ENCODE results near the gene CNPPD1. TPM values are rescaled to one million over a fixed set of nuclear protein-coding genes. Genes with fewer than 3 reads are reported as not detected.

CNPPD1 gene
- polyA plus RNA-seq, 10 donors = 28.3 to 37.9 (median 34.8) TPM

DNA sequence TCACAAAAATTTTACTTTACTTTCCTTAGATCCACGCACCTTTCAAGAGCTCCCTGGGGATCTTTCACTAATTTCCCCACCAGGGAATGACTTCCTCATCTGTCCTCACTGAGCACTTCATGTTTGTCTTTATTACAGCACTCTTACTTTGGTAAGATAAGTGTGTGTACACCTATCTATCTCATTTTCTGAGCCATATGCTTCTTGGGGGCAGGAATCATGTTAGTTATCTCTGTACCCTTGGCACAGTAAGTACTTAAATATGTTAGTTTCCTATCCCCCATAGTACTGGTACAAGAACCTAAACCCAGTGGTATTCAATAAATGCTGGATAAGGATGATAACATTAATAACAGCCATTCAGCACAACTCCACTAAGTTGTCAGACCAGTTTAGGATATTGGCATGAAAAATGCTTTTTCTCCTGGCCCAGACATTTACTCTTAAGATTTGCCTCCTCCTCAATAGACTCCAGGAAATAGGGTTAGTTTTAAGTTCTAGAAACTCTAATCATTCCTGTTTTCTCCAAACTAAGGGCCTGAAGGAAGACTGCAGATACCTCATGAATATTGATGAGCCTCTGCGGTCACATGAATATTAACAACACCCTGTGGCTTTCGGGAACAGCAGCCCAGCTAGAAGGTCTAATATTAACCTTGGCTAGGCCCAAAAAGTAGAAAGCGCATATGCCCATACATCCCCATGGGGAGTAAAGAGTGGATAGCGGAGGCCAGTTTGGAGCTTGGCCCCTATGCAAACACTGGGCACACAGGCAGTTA lies 54.3 kb downstream of the CNPPD1 start:
- DNase-seq = no peak

Other genes with a start within 250 kb of the CNPPD1 start
- under 1 TPM in 2 of 10 donors, not detected in 8; 0.07 to 0.12 TPM for gene CDK5R2, start 217.3 kb downstream of the CNPPD1 start, polyA plus RNA-seq (ENCODE audit: insufficient read length in 10 of 10)
- under 1 TPM in 5 of 10 donors, not detected in 5; 0.07 to 0.48 (median 0.22) TPM for gene FEV, start 191.7 kb downstream of the CNPPD1 start, polyA plus RNA-seq (ENCODE audit: insufficient read length in 10 of 10)
- not detected for gene CRYBA2, start 183.5 kb downstream of the CNPPD1 start, polyA plus RNA-seq (ENCODE audit: insufficient read length in 10 of 10)
- not detected for gene CFAP65, start 135.4 kb downstream of the CNPPD1 start, polyA plus RNA-seq (ENCODE audit: insufficient read length in 10 of 10)
- gene IHH, start 116.0 kb downstream of the CNPPD1 start, polyA plus RNA-seq (ENCODE audit: insufficient read length in 10 of 10) = under 1 TPM in 2 of 10 donors, not detected in 8; 0.13 to 0.16 TPM
- 10 to 100 TPM; 11.6 to 16.2 (median 14.1) TPM for gene NHEJ1, start 16.1 kb downstream of the CNPPD1 start, polyA plus RNA-seq (ENCODE audit: insufficient read length in 10 of 10)
- gene SLC23A3, start 6.9 kb downstream of the CNPPD1 start, polyA plus RNA-seq (ENCODE audit: insufficient read length in 10 of 10) = 1 to 10 TPM in 7 of 10 donors, under 1 TPM in 3; 0.57 to 2.3 (median 1.2) TPM
- 10 to 100 TPM; 38.3 to 56.9 (median 41.7) TPM for gene RETREG2, start 1.4 kb upstream of the CNPPD1 start, polyA plus RNA-seq (ENCODE audit: insufficient read length in 10 of 10)
- gene ZFAND2B, start 29.9 kb upstream of the CNPPD1 start, polyA plus RNA-seq (ENCODE audit: insufficient read length in 10 of 10) = 10 to 100 TPM; 16.3 to 29.9 (median 21.9) TPM
- 10 to 100 TPM; 25.4 to 40.4 (median 32.7) TPM for gene ABCB6, start 42.0 kb upstream of the CNPPD1 start, polyA plus RNA-seq (ENCODE audit: insufficient read length in 10 of 10)
- 10 to 100 TPM; 27.9 to 37.3 (median 32.6) TPM for gene ATG9A, start 52.7 kb upstream of the CNPPD1 start, polyA plus RNA-seq (ENCODE audit: insufficient read length in 10 of 10)
- gene ANKZF1, start 52.9 kb upstream of the CNPPD1 start, polyA plus RNA-seq (ENCODE audit: insufficient read length in 10 of 10) = 10 to 100 TPM; 14.8 to 36.9 (median 23.2) TPM
- gene GLB1L, start 68.5 kb upstream of the CNPPD1 start, polyA plus RNA-seq (ENCODE audit: insufficient read length in 10 of 10) = 1 to 10 TPM; 4.7 to 7.7 (median 5.9) TPM
- 10 to 100 TPM; 13.0 to 19.9 (median 16.0) TPM for gene STK16, start 68.6 kb upstream of the CNPPD1 start, polyA plus RNA-seq (ENCODE audit: insufficient read length in 10 of 10)
- under 1 TPM in 5 of 10 donors, not detected in 5; 0.15 to 0.22 (median 0.18) TPM for gene TUBA4B, start 76.3 kb upstream of the CNPPD1 start, polyA plus RNA-seq (ENCODE audit: insufficient read length in 10 of 10)
- gene TUBA4A, start 77.0 kb upstream of the CNPPD1 start, polyA plus RNA-seq (ENCODE audit: insufficient read length in 10 of 10) = 100 to 1,000 TPM in 7 of 10 donors, 10 to 100 TPM in 3; 84.3 to 159 (median 120) TPM
- 10 to 100 TPM; 69.9 to 89.8 (median 78.6) TPM for gene DNAJB2, start 102.4 kb upstream of the CNPPD1 start, polyA plus RNA-seq (ENCODE audit: insufficient read length in 10 of 10)
- gene PTPRN, start 132.5 kb upstream of the CNPPD1 start, polyA plus RNA-seq (ENCODE audit: insufficient read length in 10 of 10) = under 1 TPM in 6 of 10 donors, not detected in 4; 0.15 to 0.75 (median 0.49) TPM
- gene RESP18, start 155.8 kb upstream of the CNPPD1 start, polyA plus RNA-seq (ENCODE audit: insufficient read length in 10 of 10) = not detected
- 10 to 100 TPM; 26.4 to 45.4 (median 36.6) TPM for gene DNPEP, start 211.0 kb upstream of the CNPPD1 start, polyA plus RNA-seq (ENCODE audit: insufficient read length in 10 of 10)
- 1,000 to 10,000 TPM; 1,880 to 4,907 (median 4,107) TPM for gene DES, start 241.5 kb upstream of the CNPPD1 start, polyA plus RNA-seq (ENCODE audit: insufficient read length in 10 of 10)

Data from muscle of back (tissue), 11 donors.